K562 (cell line): ENCODE results near the gene ANTKMT. TPM values are rescaled to one million over a fixed set of nuclear protein-coding genes. Genes with fewer than 3 reads are reported as not detected.

Source experiments
- ATAC-seq: fragments of 200-7000 bp; cut with Tn5 transposase; 3 replicates; pipeline ENCODE4 v1.9.1; 2020; ENCODE audit warnings: moderate library complexity
- BruUV-seq: library from RNA; stranded (reverse); fragments of 400-500 nt; replicated peaks from 2 replicates; lab custom pipeline; 2021; lab: Mats Ljungman, UMichigan
- CTCF ChIA-PET: fragments of 300-600 bp; formaldehyde crosslinking; extraction: SDS; loops from one replicate; lab custom pipeline; 2021; ENCODE audit warnings: low intra/inter-chr PET ratio; lab: Yijun Ruan, JAX
- POLR2A ChIA-PET: fragments of 300-600, 350-650 bp; sonication (Branson Sonifier 250); formaldehyde crosslinking; extraction: SDS; loops from one replicate; lab custom pipeline; 2021; ENCODE audit warnings: antibody characterized with exemption, inconsistent platforms; lab: Yijun Ruan, JAX
- DNase-seq, 4 experiments: peaks; one replicate each; pipeline versions ENCODE4 v3.0.0 to v3.0.0-alpha.2; 2011 to 2018; ENCODE audit warnings: low spot score in 3 of 4, mixed read lengths in 3 of 4; ENCODE audit errors: extremely low read depth in 1 of 4
- FAIRE-seq: peaks from 2 replicates; lab custom pipeline; 2011; peaks lifted over from hg19 to GRCh38; lab: Jason Lieb, UNC
- H2AFZ ChIP-seq: 2 replicates; pipeline ENCODE4 v1.6.0; 2011; ENCODE audit warnings: low read depth, low read length, control low read depth, inconsistent platforms
- H3K27ac ChIP-seq: fragments of 200-600 bp; 3 replicates; pipeline ENCODE4 v1.8.0; 2011; ENCODE audit warnings: low read depth, mild to moderate bottlenecking, control low read depth, inconsistent platforms, low read length, moderate library complexity, mixed read lengths; ENCODE audit errors: extremely low read depth
- H3K27me3 ChIP-seq, 2 experiments: fragments of 300-600 bp in 1 of 2; 2 replicates in 1 of 2; 3 replicates in 1 of 2; pipeline versions ENCODE4 v1.6.0 to v1.8.0; 2011; ENCODE audit warnings: inconsistent platforms in 2 of 2, low read length in 2 of 2, mild to moderate bottlenecking in 1 of 2, mixed read lengths in 1 of 2, moderate library complexity in 1 of 2; ENCODE audit not compliant: control insufficient read depth in 2 of 2, insufficient read depth in 2 of 2
- H3K36me3 ChIP-seq: fragments of 300-600 bp; 3 replicates; pipeline ENCODE4 v1.8.0; 2011; ENCODE audit warnings: mild to moderate bottlenecking, low read length, inconsistent platforms; ENCODE audit not compliant: control insufficient read depth, insufficient read depth
- H3K4me1 ChIP-seq, 2 experiments: fragments of 200-600 bp in 1 of 2; replicated peaks in 1 of 2; 2 replicates in 1 of 2; 3 replicates in 1 of 2; pipeline versions ENCODE4 v1.5.1 to v1.8.0; 2011; ENCODE audit warnings: inconsistent platforms in 2 of 2, low read length in 2 of 2, mild to moderate bottlenecking in 1 of 2, mixed read lengths in 1 of 2, moderate library complexity in 1 of 2; ENCODE audit not compliant: control insufficient read depth in 2 of 2, insufficient read depth in 2 of 2
- H3K4me2 ChIP-seq: 2 replicates; pipeline ENCODE4 v1.6.1; 2011; ENCODE audit warnings: low read length, control low read depth, inconsistent platforms, mixed read lengths; ENCODE audit not compliant: insufficient read depth
- H3K4me3 ChIP-seq: fragments of 200-600 bp; sonication (generic), shearing (Covaris generic); 2 replicates; pipeline ENCODE4 v1.5.1; 2016; ENCODE audit warnings: control low read depth, inconsistent platforms
- H3K79me2 ChIP-seq: fragments of 200-600 bp; 3 replicates; pipeline ENCODE4 v1.8.0; 2011; ENCODE audit warnings: low read length, inconsistent platforms; ENCODE audit not compliant: control insufficient read depth, insufficient read depth
- H3K9ac ChIP-seq, 2 experiments: 2 replicates each; pipeline versions ENCODE4 v1.6.0 to v1.6.1; 2011; ENCODE audit warnings: low read depth in 2 of 2, low read length in 2 of 2, control low read depth in 1 of 2, inconsistent platforms in 1 of 2, mild to moderate bottlenecking in 1 of 2, mixed read lengths in 1 of 2; ENCODE audit not compliant: insufficient read depth in 1 of 2
- H3K9me1 ChIP-seq: one replicate; pipeline ENCODE4 v1.6.0; 2011; ENCODE audit warnings: inconsistent platforms, mild to moderate bottlenecking, low read length, moderate library complexity; ENCODE audit not compliant: control insufficient read depth, insufficient read depth
- H3K9me3 ChIP-seq: replicated peaks from 2 replicates; pipeline ENCODE4 v1.5.1; 2011; ENCODE audit warnings: low read depth, low read length, inconsistent platforms; ENCODE audit not compliant: control insufficient read depth, insufficient read depth
- H4K20me1 ChIP-seq: replicated peaks from 2 replicates; pipeline ENCODE4 v1.6.1; 2011; ENCODE audit warnings: low read length, inconsistent platforms, mixed read lengths; ENCODE audit not compliant: control insufficient read depth, insufficient read depth
- CGGBP1 ChIP-seq: fragments of 250-450 bp; sonication (Bioruptor Pico); IDR thresholded peaks from 2 replicates; pipeline ENCODE4 v1.9.0; 2021; ENCODE audit warnings: mild to moderate bottlenecking
- HCFC1 ChIP-seq: IDR thresholded peaks from 2 replicates; pipeline ENCODE4 v1.6.1; 2012; ENCODE audit warnings: low read depth, low read length, improper control_type of control experiment
- HNRNPUL1 ChIP-seq: fragments of 200-400 bp; formaldehyde crosslinking; IDR thresholded peaks from 2 replicates; pipeline ENCODE4 v1.6.1; 2017; ENCODE audit warnings: low read length
- NCOA1 ChIP-seq: fragments of 450-650 bp; IDR thresholded peaks from 2 replicates; pipeline ENCODE4 v1.6.1; 2016; ENCODE audit warnings: low read depth
- RBFOX2 ChIP-seq: fragments of 200-400 bp; formaldehyde crosslinking; IDR thresholded peaks from 2 replicates; pipeline ENCODE4 v1.6.1; 2017; ENCODE audit warnings: low read depth, mild to moderate bottlenecking, low read length, moderate library complexity
- SAFB ChIP-seq: fragments of 200-400 bp; formaldehyde crosslinking; IDR thresholded peaks from 2 replicates; pipeline ENCODE4 v1.6.1; 2017; ENCODE audit warnings: low read depth, low read length, borderline replicate concordance
- ZBTB7A ChIP-seq: IDR thresholded peaks from 2 replicates; pipeline ENCODE4 v1.6.1; 2011; ENCODE audit warnings: low read depth, mild to moderate bottlenecking, low read length, moderate library complexity, borderline replicate concordance; ENCODE audit not compliant: control insufficient read depth
- ZNF212 ChIP-seq: fragments of 450-650 bp; formaldehyde crosslinking; IDR thresholded peaks from 2 replicates; pipeline ENCODE4 v1.4.0; 2020; ENCODE audit warnings: mild to moderate bottlenecking
- ZNF282 ChIP-seq: sonication (generic); formaldehyde crosslinking; IDR thresholded peaks from 2 replicates; pipeline ENCODE4 v1.8.1; 2023; ENCODE audit warnings: missing genetic modification reagents
- WGBS: fragments of 100-300 bp; shearing (Covaris generic); methylation state at CpG from one replicate; pipeline ENCODE4 v1.1.6; 2016; ENCODE audit warnings: low coverage, mixed read lengths; ENCODE audit not compliant: insufficient coverage; ENCODE audit errors: missing lambda C conversion rate; 5-methylcytosine and 5-hydroxymethylcytosine counted together
- in situ Hi-C: fragments of 300-500 bp; cut with MboI; formaldehyde crosslinking; loops from 4 replicates; pipeline ENCODE4 v1.15.0; 2018; ENCODE audit warnings: inconsistent platforms, mixed read lengths
- intact Hi-C: fragments of 100-400 bp; cut with micrococcal nuclease; formaldehyde crosslinking; loops from 2 replicates; pipeline ENCODE4 v1.14.2; 2022
- polyA plus RNA-seq, 8 experiments: library from polyadenylated mRNA; depleted of rRNA in 4 of 8; stranded (reverse) in 5 of 8; unstranded in 3 of 8; fragments of >200 nt; fragmentation: Nextera tagmentation in 2 of 8; fragmentation: Illumina TruSeq in 1 of 8; extraction: Ambion mirVana in 2 of 8; extraction: Trizol in 1 of 8; gene quantifications; 2 replicates each; pipeline versions ENCODE4 v1.2.1 to v1.2.3, GENCODE V29; 2011 to 2014; ENCODE audit warnings: inconsistent platforms in 1 of 8, missing spikeins in 1 of 8
- total RNA-seq, 7 experiments: library from RNA; depleted of rRNA in 6 of 7; stranded (reverse); fragments of >200 nt in 6 of 7; fragmentation: Illumina TruSeq in 2 of 7; extraction: Trizol in 2 of 7; gene quantifications; 2 replicates each; pipeline versions ENCODE4 v1.2.1 to v1.2.3, GENCODE V29; 2011 to 2021; ENCODE audit warnings: low replicate concordance in 1 of 7

Gene ANTKMT
- total and polyA plus RNA-seq, 9 of the 15 experiments (the other 6 are each of a cell fraction or from before 2014, with no cell fraction given), result 0.58 to 217 (median 19.1) TPM

- TF ChIP-seq HCFC1 (no peak), ZNF282 (CRISPR knock-in tag) (no peak), NCOA1 (no peak), CGGBP1 (CRISPR knock-in tag) (no peak), ZNF212 (CRISPR knock-in tag) (no peak), HNRNPUL1 (no peak)
These were observed 48.3 kb downstream of the ANTKMT start (continued) for GRCh38 chr16:769184-769784.

- no peaks in the 10 kb centered on the region for H3K79me2 ChIP-seq
- H3K27me3 ChIP-seq, result peaks cover 0 to 6% of the 10 kb centered on the region in 2 experiments; a peak in 1 of 5 replicates
- H3K4me3 ChIP-seq, result no peak overlapping the region
- in situ Hi-C loops, result no loop called here
- ChIA-PET POLR2A (interaction anchor here (0.9 kb wide), 1 partner anchor 11 kb away, joined by 7 read pairs; no protein-coding TSS in a partner anchor), CTCF (no interaction called here)
- peaks cover 2% of the 10 kb centered on the region for H3K9me1 ChIP-seq
- TF ChIP-seq RBFOX2, result no peak
- TF ChIP-seq ZBTB7A, result peak; percentile 8; the same call in 1 of the 2 replicates
- peak; percentile 71 for TF ChIP-seq SAFB
- peaks cover 0 to 67% of the 10 kb centered on the region in 2 experiments; a peak in 2 of 5 replicates for H3K4me1 ChIP-seq
- H3K4me2 ChIP-seq, result no peak overlapping the region
- no TSS peak for BruUV-seq
- 33% methylated on average over 10 of the region's 19 CpGs for WGBS
- H2AFZ ChIP-seq, result no peak overlapping the region
- DNase-seq, result no peak
- intact Hi-C loops, result no loop called here
- no peak for ATAC-seq
- H3K9me3 ChIP-seq, result no peaks in the 10 kb centered on the region
- H3K9ac ChIP-seq, result no peak overlapping the region; a peak in 2 of 4 replicates
- H4K20me1 ChIP-seq, result 0 out of 2 replicates have a peak, but pooled peaks cover 3% of the 10 kb centered on the region
- H3K27ac ChIP-seq, result no peak overlapping the region
- no peak for FAIRE-seq
- H3K36me3 ChIP-seq, result no peaks in the 10 kb centered on the region
These were observed 49.0 kb downstream of the ANTKMT start for GRCh38 chr16:769934-770333.
